Measurements from ENCODE around the gene TRAM2.

Gene TRAM2

GRCh38 chr6:52531834-52532233 is 45.0 kb downstream of the TRAM2 start:
- DNase-seq (ENCODE audit: low read depth), result no peak

- no peak for DNase-seq (ENCODE audit: low read depth)
Measured at GRCh38 chr6:52531396-52531795, 45.5 kb downstream of the TRAM2 start.

GRCh38 chr6:52530351-52530750 is 46.5 kb downstream of the TRAM2 start:
- DNase-seq (ENCODE audit: low read depth), result no peak

GRCh38 chr6:52529311-52529710 is 47.5 kb downstream of the TRAM2 start:
- DNase-seq (ENCODE audit: low read depth), result no peak

GRCh38 chr6:52527436-52527835 is 49.4 kb downstream of the TRAM2 start:
- DNase-seq (ENCODE audit: low read depth), result no peak

GRCh38 chr6:52526634-52527033 is 50.2 kb downstream of the TRAM2 start:
- no peak for DNase-seq (ENCODE audit: low read depth)

- no peak for DNase-seq (ENCODE audit: low read depth)
Measured at GRCh38 chr6:52524918-52525317, 51.9 kb downstream of the TRAM2 start.

GRCh38 chr6:52523378-52524142 is 53.3 kb downstream of the TRAM2 start:
- no peak for DNase-seq (ENCODE audit: low read depth)

- DNase-seq (ENCODE audit: low read depth), result no peak
Measured at GRCh38 chr6:52522655-52523054, 54.2 kb downstream of the TRAM2 start.

- DNase-seq (ENCODE audit: low read depth), result no peak
Measured at GRCh38 chr6:52522151-52522626, 54.7 kb downstream of the TRAM2 start.

GRCh38 chr6:52519618-52520017 is 57.2 kb downstream of the TRAM2 start:
- no peak for DNase-seq (ENCODE audit: low read depth)

GRCh38 chr6:52518279-52518945 is 58.4 kb downstream of the TRAM2 start:
- no peak for DNase-seq (ENCODE audit: low read depth)

- DNase-seq (ENCODE audit: low read depth), result no peak
Measured at GRCh38 chr6:52517502-52518278, 59.2 kb downstream of the TRAM2 start.

- DNase-seq (ENCODE audit: low read depth), result no peak
Measured at GRCh38 chr6:52516943-52517342, 59.9 kb downstream of the TRAM2 start.

- DNase-seq (ENCODE audit: low read depth), result no peak
Measured at GRCh38 chr6:52516269-52516668, 60.6 kb downstream of the TRAM2 start.

- DNase-seq (ENCODE audit: low read depth), result no peak
Measured at GRCh38 chr6:52515219-52515960, 61.5 kb downstream of the TRAM2 start.

- no peak for DNase-seq (ENCODE audit: low read depth)
Measured at GRCh38 chr6:52514514-52514913, 62.3 kb downstream of the TRAM2 start.

- DNase-seq (ENCODE audit: low read depth), result no peak
Measured at GRCh38 chr6:52513896-52514295, 63.0 kb downstream of the TRAM2 start.

GRCh38 chr6:52513464-52513863 is 63.4 kb downstream of the TRAM2 start:
- no peak for DNase-seq (ENCODE audit: low read depth)

GRCh38 chr6:52512199-52512598 is 64.7 kb downstream of the TRAM2 start:
- no peak for DNase-seq (ENCODE audit: low read depth)

- no peak for DNase-seq (ENCODE audit: low read depth)
Measured at GRCh38 chr6:52511572-52512151, 65.2 kb downstream of the TRAM2 start.

GRCh38 chr6:52511163-52511562 is 65.7 kb downstream of the TRAM2 start:
- no peak for DNase-seq (ENCODE audit: low read depth)
